ENCODE results near the gene SCGN.

Gene SCGN
- total RNA-seq: 0 reads per million in 2 donors

GRCh38 chr6:25652007-25652515 is at the start of gene SCGN:
Gene SCGN, plus strand, starts transcription at chr6:25652215. Its CDS starts 189 bp downstream, at chr6:25652404.
- no peak for DNase-seq

DNA sequence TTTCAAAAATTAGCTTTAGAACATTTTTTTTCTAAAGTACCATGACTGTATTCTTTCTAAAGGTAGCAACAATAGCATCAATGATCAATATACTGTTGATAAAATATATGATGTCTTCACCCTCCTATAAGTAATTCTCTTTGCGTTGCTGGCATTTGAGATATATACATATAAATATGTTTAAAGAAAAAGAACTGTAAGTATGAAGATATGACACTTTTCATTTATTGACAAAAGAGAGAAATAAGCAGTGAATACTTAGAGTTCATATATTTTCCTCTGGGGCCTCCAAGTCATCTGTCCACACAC is 49.4 kb upstream of the SCGN start:
- DNase-seq: no peak

GRCh38 chr6:25603251-25603650 is 48.8 kb upstream of the SCGN start:
- DNase-seq: no peak

GRCh38 chr6:25606151-25606550 is 45.9 kb upstream of the SCGN start:
- no peak for DNase-seq

DNA sequence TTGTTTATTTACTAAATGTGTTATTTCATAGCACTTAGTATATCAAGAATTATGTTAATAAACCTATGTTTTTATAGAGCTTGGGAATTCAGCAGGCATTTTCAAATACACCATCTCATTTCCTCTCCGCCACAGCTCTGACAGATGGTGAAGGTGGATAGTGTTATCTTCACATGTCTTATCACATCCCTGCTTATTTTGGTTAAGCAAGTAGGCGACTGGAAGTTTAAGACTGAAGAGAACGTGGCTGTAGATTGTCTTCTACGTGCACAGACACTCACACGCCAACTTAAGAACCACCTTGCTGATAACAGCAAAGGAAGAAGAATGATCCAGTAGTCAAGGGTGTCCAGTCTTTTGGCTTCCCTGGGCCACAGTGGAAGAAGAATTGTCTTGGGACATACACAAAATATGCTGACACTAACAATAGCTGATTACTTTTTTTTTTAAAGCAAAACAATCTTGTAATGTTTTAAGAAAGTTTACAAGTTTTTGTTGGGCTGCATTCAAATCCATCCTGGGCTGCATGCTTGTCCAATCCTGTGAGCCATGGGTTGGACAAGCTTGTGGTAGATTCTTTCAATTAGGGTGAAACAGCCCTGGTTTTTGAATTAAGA is 43.3 kb upstream of the SCGN start:
- no peak for DNase-seq

- DNase-seq: no peak
Measured at GRCh38 chr6:25612666-25613065, 39.3 kb upstream of the SCGN start.

DNA sequence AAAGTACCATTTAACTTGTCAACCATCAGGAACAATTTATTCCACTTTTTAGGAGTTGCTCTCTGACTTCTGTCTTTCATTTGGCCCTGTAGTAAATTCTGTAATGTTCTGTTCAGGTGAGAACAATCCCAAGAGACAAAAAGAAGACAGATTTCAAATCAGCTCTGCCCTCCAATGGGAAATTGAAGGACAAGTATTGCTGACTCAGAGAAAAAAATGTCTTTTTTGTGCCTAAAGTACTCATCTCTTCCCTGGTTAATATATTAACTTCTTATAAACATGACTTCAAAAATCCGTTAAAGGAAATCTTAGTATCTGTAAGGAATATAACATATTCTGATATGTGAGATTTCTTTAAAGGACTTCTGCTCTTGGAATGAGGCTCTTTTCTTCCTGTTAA is 38.6 kb upstream of the SCGN start:
- no peak for DNase-seq

DNA sequence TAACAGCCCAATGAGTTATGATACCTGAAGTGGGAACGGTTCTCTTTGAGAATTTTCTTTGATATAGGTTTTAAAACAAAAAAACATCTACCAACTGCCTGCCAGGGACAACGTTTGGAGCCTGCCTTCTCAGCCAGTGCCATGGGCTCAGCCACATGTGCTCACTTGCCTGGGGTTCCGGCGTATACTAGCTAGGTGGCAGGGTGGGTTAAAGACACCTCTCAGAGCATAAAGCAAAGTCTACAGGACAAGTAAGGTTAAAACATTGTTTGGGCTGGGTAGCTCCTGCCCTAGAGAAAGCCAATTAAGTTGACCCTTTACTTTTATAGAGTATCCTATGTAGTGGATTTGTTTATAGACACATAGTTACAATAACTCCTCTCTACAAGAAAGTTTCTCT is 38.0 kb upstream of the SCGN start:
- DNase-seq: no peak

DNA sequence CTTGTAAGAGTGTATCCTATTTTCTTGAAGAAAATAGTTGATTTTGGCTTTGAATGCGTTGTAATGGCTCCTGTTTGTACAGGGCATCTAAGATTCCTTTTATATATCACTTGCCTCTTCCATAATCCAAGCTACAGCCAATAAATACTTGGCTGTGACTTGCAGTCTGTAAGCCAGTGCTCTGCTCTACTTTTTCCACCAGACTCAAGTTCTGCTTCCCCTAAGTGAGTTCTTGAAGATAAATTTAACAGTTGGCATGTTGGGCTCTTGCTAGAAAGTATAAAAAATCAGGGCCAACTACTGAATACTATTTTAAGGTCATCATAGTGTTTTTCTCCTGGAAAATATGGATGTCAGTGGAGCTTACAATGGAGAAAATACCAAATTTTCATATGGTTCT is 36.5 kb upstream of the SCGN start:
- DNase-seq: no peak

- DNase-seq: no peak
Measured at GRCh38 chr6:25617997-25618396, 34.0 kb upstream of the SCGN start.

GRCh38 chr6:25619217-25619616 is 32.8 kb upstream of the SCGN start:
- DNase-seq: no peak

GRCh38 chr6:25620391-25620790 is 31.6 kb upstream of the SCGN start:
- DNase-seq: no peak

DNA sequence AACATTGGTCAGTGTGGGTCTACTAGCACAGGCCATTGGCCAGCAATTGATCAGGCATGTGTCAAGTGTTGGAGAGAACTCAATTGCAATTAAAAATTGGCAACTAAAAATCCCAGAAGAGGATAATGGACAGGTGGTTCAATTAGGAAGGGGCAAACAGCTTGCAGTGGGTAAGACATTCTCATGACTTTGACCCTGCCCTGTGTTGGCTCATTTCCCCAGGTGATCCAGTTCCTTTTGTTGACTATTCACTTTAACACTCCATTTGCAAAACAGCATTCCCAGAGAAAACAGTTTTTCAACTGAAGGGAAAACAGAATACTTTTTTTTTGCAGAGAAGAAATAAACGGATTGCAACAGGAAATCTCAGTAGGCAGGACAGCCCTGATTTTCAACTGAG is 28.9 kb upstream of the SCGN start:
- DNase-seq: no peak

GRCh38 chr6:25623879-25624278 is 28.1 kb upstream of the SCGN start:
- no peak for DNase-seq

GRCh38 chr6:25627001-25627400 is 25.0 kb upstream of the SCGN start:
- no peak for DNase-seq

DNA sequence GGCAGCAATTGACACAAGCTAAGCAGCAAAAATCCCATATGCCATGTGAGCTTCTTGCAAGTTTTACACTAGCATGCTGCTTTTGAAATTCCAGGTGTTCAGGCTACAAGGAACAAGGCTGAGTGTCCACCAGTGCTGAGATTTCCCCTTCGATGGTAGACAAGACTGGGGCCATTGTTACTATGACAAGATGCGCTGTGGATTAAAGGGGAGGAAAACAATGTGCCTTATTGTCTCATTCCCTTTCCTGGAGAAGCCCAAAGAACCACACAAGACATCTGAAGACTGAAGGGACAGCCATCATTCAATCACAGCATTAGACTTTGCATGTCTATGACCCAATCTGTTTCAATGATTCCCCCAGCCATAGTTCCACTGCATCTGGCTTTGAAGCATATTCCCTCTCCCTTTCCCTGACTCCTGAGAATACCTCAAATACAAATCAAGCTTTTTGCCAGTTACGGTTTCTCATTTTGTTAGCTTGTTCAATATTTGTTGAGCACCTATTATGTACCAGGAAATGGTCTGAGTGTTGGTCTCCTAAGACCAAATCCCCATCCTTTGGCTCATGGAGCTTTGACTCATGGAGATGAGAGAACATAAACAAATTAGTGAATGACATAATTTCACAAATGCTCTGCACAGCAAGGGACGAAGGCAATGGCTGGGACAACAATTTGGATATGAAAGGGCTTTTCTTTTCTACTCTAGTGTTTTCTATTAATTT is 23.4 kb upstream of the SCGN start:
- no peak for DNase-seq

DNA sequence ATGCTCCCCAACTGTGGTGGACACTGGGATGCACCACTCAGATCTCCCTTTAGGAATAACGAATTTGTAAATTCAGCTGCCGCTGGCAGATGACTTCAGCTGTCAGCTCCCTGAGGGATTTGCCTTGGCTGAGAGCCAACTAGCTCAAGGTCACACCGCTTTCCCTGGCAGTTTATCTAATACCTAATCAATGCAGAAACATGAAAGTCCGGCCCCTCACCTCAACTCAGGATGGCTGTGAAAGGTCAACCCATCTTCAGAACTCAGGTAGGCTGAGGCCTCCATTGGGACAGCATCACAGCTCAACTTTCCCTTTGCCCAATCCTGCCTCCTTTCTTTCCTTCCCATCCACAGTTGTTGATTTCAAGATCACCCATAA is 22.8 kb upstream of the SCGN start:
- no peak for DNase-seq

- DNase-seq: no peak
Measured at GRCh38 chr6:25630508-25631278, 21.3 kb upstream of the SCGN start.

- no peak for DNase-seq
Measured at GRCh38 chr6:25635886-25636317, 16.1 kb upstream of the SCGN start.

- DNase-seq: no peak
Measured at GRCh38 chr6:25637211-25637610, 14.8 kb upstream of the SCGN start.

DNA sequence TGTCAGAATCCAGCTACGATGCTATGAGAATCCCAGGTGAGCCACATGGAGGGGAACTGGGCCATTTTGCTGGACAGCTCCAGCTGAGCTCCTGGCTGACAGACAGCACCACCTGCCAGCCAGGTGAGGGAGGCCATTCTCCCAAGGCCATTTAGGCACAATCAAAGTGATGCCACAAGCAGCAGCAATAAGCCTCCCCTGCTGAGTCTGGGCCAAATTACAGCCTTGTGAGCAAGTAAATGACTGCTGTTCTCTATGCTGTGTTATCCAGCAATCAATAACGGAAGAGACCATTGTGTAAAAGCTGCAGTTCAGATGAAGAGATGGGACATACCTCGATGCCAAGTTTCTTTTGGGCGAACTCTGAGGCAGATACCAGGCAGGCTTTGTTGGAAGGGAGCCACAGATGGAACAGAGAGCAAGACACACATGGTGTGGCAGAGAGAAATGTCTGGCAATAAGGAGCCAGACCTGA is 14.0 kb upstream of the SCGN start:
- no peak for DNase-seq

GRCh38 chr6:25639653-25640052 is 12.4 kb upstream of the SCGN start:
- DNase-seq: no peak

- no peak for DNase-seq
Measured at GRCh38 chr6:25640446-25640845, 11.6 kb upstream of the SCGN start.

- no peak for DNase-seq
Measured at GRCh38 chr6:25640891-25641290, 11.1 kb upstream of the SCGN start.
